HG03175 (cell line): ENCODE measurements around the gene HSPA12B.

Experiments
- ATAC-seq: cut with Tn5 transposase; IDR thresholded peaks from one replicate; pipeline ENCODE4 v1.9.1; 2021; ENCODE audit warnings: mild to moderate bottlenecking, moderate library complexity; ENCODE audit not compliant: unreplicated experiment

Gene HSPA12B

GRCh38 chr20:3704087-3704486 lies 28.4 kb upstream of the HSPA12B start:
- ATAC-seq, result no peak

GRCh38 chr20:3705491-3705969 lies 27.0 kb upstream of the HSPA12B start:
- no peak for ATAC-seq

GRCh38 chr20:3705970-3706739 lies 26.3 kb upstream of the HSPA12B start:
- no peak for ATAC-seq

GRCh38 chr20:3706774-3707507 lies 25.5 kb upstream of the HSPA12B start:
- ATAC-seq, result no peak

- ATAC-seq, result no peak
Observed at GRCh38 chr20:3707508-3707899, 25.0 kb upstream of the HSPA12B start.

- ATAC-seq, result no peak
Observed at GRCh38 chr20:3710011-3710466, 22.4 kb upstream of the HSPA12B start.

- no peak for ATAC-seq
Observed at GRCh38 chr20:3710703-3711483, 21.6 kb upstream of the HSPA12B start.

GRCh38 chr20:3711484-3711941 lies 21.0 kb upstream of the HSPA12B start:
- no peak for ATAC-seq

- ATAC-seq, result no peak
Observed at GRCh38 chr20:3712279-3712873, 20.1 kb upstream of the HSPA12B start, which contains the start of gene SIGLEC1. Gene SIGLEC1, minus strand, starts transcription at chr20:3712600. Its CDS starts 5,472 bp downstream, at chr20:3707128.

- ATAC-seq, result no peak
Observed at GRCh38 chr20:3714092-3714491, 18.4 kb upstream of the HSPA12B start.

- no peak for ATAC-seq
Observed at GRCh38 chr20:3716195-3716834, 16.2 kb upstream of the HSPA12B start.

GRCh38 chr20:3719046-3719445 lies 13.4 kb upstream of the HSPA12B start:
- ATAC-seq, result no peak

GRCh38 chr20:3720068-3720467 lies 12.4 kb upstream of the HSPA12B start:
- ATAC-seq, result no peak

GRCh38 chr20:3720626-3721025 lies 11.9 kb upstream of the HSPA12B start:
- no peak for ATAC-seq

GRCh38 chr20:3721912-3722311 lies 10.6 kb upstream of the HSPA12B start:
- ATAC-seq, result no peak

GRCh38 chr20:3723284-3723683 lies 9.2 kb upstream of the HSPA12B start:
- ATAC-seq, result no peak

GRCh38 chr20:3724356-3724755 lies 8.1 kb upstream of the HSPA12B start:
- no peak for ATAC-seq

- ATAC-seq, result no peak
Observed at GRCh38 chr20:3727401-3728021, 5.0 kb upstream of the HSPA12B start.

- ATAC-seq, result no peak
Observed at GRCh38 chr20:3728354-3728753, 4.1 kb upstream of the HSPA12B start.

- no peak for ATAC-seq
Observed at GRCh38 chr20:3728876-3729275, 3.6 kb upstream of the HSPA12B start.
